BJ (cell line): ENCODE measurements around the gene MEIS2. TPM values are rescaled to one million over a fixed set of nuclear protein-coding genes. Genes with fewer than 3 reads are reported as not detected.

Experiments used
- CTCF ChIA-PET: fragments of 350-600 bp; formaldehyde crosslinking; extraction: SDS; loops from one replicate; lab custom pipeline; 2021; ENCODE audit warnings: antibody characterized with exemption, inconsistent platforms; lab: Yijun Ruan, JAX
- POLR2A ChIA-PET: fragments of 300-600 bp; sonication (Branson Sonifier 250); formaldehyde crosslinking; extraction: SDS; loops from one replicate; lab custom pipeline; 2021; ENCODE audit warnings: antibody characterized with exemption; lab: Charles Lee
- DNase-seq: peaks from one replicate; pipeline ENCODE4 v3.0.0-alpha.2; 2011; ENCODE audit warnings: low read depth
- H3K27me3 ChIP-seq: 2 replicates; pipeline ENCODE4 v1.6.0; 2011; ENCODE audit warnings: low read length; ENCODE audit not compliant: control insufficient read depth, insufficient read depth
- H3K36me3 ChIP-seq: 2 replicates; pipeline ENCODE4 v1.5.1; 2011; ENCODE audit warnings: low read length; ENCODE audit not compliant: control insufficient read depth, insufficient read depth
- H3K4me3 ChIP-seq: 2 replicates; pipeline ENCODE4 v1.5.1; 2011; ENCODE audit warnings: low read depth, mild to moderate bottlenecking, control low read depth, low read length
- polyA plus RNA-seq: library from polyadenylated mRNA; depleted of rRNA; stranded (reverse); fragments of >200 nt; gene quantifications from 2 replicates; pipeline ENCODE4 v1.2.3, GENCODE V29; 2011
- TF ChIP-seq, protein P1 (sequence below): IDR thresholded peaks from 2 replicates; pipeline ENCODE4 v1.5.1; 2011; ENCODE audit warnings: low read depth, mild to moderate bottlenecking, control low read depth, inconsistent platforms, low read length, moderate library complexity; ENCODE audit not compliant: insufficient read depth

The MEIS2 gene
- polyA plus RNA-seq, 1 experiment = 54.1 TPM

DNA sequence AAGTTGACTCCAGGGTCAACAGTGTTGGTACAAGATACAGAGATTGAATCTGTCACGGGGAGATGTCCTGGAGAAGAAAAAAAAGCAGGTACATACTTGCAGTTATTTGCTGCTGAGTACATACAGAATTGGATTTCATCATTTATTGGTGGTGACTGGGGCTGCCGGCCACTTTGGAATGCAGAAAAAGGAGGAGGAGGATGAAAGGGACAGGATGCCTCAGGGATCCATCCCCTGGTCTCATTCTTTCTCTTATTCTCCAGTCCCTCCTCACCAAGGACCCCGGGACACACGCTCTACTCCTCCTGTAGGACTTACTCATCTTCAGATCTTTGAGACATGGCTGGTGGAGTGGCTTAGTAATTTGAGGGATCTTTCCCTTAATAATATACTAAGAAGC is 30.0 kb upstream of the MEIS2 start:
- ChIA-PET POLR2A (no interaction called here), CTCF (no interaction called here)
- TF ChIP-seq, protein P1, sequence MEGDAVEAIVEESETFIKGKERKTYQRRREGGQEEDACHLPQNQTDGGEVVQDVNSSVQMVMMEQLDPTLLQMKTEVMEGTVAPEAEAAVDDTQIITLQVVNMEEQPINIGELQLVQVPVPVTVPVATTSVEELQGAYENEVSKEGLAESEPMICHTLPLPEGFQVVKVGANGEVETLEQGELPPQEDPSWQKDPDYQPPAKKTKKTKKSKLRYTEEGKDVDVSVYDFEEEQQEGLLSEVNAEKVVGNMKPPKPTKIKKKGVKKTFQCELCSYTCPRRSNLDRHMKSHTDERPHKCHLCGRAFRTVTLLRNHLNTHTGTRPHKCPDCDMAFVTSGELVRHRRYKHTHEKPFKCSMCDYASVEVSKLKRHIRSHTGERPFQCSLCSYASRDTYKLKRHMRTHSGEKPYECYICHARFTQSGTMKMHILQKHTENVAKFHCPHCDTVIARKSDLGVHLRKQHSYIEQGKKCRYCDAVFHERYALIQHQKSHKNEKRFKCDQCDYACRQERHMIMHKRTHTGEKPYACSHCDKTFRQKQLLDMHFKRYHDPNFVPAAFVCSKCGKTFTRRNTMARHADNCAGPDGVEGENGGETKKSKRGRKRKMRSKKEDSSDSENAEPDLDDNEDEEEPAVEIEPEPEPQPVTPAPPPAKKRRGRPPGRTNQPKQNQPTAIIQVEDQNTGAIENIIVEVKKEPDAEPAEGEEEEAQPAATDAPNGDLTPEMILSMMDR = no peak
- DNase-seq = no peak
- Histone ChIP-seq H3K36me3 (no peaks in the 10 kb centered on the region), H3K4me3 (no peak overlapping the region), H3K27me3 (no peaks in the 10 kb centered on the region)

DNA sequence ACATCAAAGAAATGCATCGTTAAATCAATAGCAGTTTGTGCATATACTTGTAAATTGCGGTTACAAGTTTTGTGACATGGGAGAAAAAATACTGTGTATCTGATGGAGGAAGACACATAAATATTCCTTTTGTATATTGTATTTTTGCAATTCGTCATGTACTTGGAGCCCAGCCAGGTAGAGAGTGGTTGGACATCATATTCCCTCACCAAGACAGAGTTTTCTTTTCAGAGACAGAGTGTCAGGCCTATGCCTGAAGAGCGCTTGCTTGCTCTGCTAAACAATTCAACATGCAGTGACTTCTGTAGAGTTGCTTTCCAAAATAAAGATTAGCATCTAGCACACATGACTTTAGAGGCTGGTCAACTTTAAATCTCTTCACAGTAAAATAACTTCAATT is 24.8 kb upstream of the MEIS2 start:
- no peak for DNase-seq
- H3K4me3 ChIP-seq = no peak overlapping the region
- TF ChIP-seq, protein P1 = no peak
- ChIA-PET CTCF (interaction anchor here (1.0 to 2.8 kb wide), 2 partner anchors 10 to 767 kb away, joined by 3 to 11 read pairs; no protein-coding TSS in a partner anchor), POLR2A (no interaction called here)
- H3K36me3 ChIP-seq = no peaks in the 10 kb centered on the region
- no peaks in the 10 kb centered on the region for H3K27me3 ChIP-seq

GRCh38 chr15:37124331-37124730 is 24.0 kb upstream of the MEIS2 start:
- H3K27me3 ChIP-seq = no peaks in the 10 kb centered on the region
- TF ChIP-seq, protein P1 = no peak
- H3K4me3 ChIP-seq = no peak overlapping the region
- CTCF ChIA-PET = interaction anchor here (1.0 to 2.8 kb wide), 2 partner anchors 11 to 768 kb away, joined by 3 to 11 read pairs; no protein-coding TSS in a partner anchor
- POLR2A ChIA-PET = interaction anchor here (0.7 kb wide), 1 partner anchor 24 kb away, joined by 4 read pairs; no protein-coding TSS in a partner anchor
- no peak for DNase-seq
- no peaks in the 10 kb centered on the region for H3K36me3 ChIP-seq

GRCh38 chr15:37122703-37123102 is 22.4 kb upstream of the MEIS2 start:
- POLR2A ChIA-PET = interaction anchor here (0.6 kb wide), 1 partner anchor 62 kb away, joined by 5 read pairs; no protein-coding TSS in a partner anchor
- H3K27me3 ChIP-seq = no peaks in the 10 kb centered on the region
- H3K36me3 ChIP-seq = no peaks in the 10 kb centered on the region
- TF ChIP-seq, protein P1 = no peak
- H3K4me3 ChIP-seq = no peak overlapping the region
- CTCF ChIA-PET = interaction anchor here (0.5 to 2.8 kb wide), 4 partner anchors 10 to 240 kb away, joined by 4 to 11 read pairs (median 6); no protein-coding TSS in a partner anchor
- no peak for DNase-seq

DNA sequence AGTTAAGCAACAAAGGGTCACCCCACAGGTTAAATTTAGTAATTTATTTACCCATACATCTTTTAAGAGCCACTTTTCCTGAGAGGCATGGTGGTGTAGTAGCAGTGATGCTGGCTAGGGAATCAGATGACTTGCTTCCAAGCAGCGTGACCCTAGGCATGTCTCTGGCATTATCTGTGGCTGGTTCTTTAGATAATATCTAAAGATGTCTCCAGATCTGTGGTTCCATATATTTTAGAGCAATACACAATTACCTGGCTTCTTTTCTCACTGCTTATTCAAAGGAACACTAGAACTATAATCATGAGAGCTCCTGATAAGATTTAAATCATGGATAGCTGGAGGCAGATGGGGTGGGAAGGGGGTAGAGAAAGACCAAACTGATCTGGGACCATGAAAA is 21.1 kb upstream of the MEIS2 start:
- ChIA-PET CTCF (interaction anchor here (1.1 to 1.6 kb wide), 3 partner anchors 8 to 1836 kb away, joined by 3 to 6 read pairs (median 3); no protein-coding TSS in a partner anchor), POLR2A (no interaction called here)
- H3K27me3 ChIP-seq = no peaks in the 10 kb centered on the region
- DNase-seq = no peak
- H3K36me3 ChIP-seq = no peaks in the 10 kb centered on the region
- TF ChIP-seq, protein P1 = no peak
- no peak overlapping the region for H3K4me3 ChIP-seq
